IPS-15b (cell line): Measurements from ENCODE around the gene TBCD.

Source experiments
- H3K27me3 ChIP-seq: one replicate; pipeline ENCODE4 v1.6.1; 2013; ENCODE audit warnings: low read length; ENCODE audit not compliant: control insufficient read depth, insufficient read depth
- H3K36me3 ChIP-seq: one replicate; pipeline ENCODE4 v1.6.1; 2013; ENCODE audit warnings: low read length; ENCODE audit not compliant: control insufficient read depth, insufficient read depth
- H3K4me1 ChIP-seq: one replicate; pipeline ENCODE4 v1.6.1; 2013; ENCODE audit warnings: mild to moderate bottlenecking, low read length; ENCODE audit not compliant: control insufficient read depth, insufficient read depth
- H3K4me3 ChIP-seq: one replicate; pipeline ENCODE4 v1.5.1; 2013; ENCODE audit warnings: low read depth, low read length
- H3K9ac ChIP-seq: one replicate; pipeline ENCODE4 v1.6.1; 2013; ENCODE audit warnings: low read depth, mild to moderate bottlenecking, low read length
- H3K9me3 ChIP-seq: one replicate; pipeline ENCODE4 v1.6.1; 2013; ENCODE audit warnings: mild to moderate bottlenecking, low read length; ENCODE audit not compliant: control insufficient read depth, insufficient read depth

TBCD gene

GRCh38 chr17:82845163-82845807, 93.4 kb downstream of the TBCD start:
- no peak overlapping the region for H3K9ac ChIP-seq
- peaks cover 17% of the 10 kb centered on the region for H3K36me3 ChIP-seq
- H3K27me3 ChIP-seq = no peaks in the 10 kb centered on the region
- H3K4me1 ChIP-seq = peaks cover under 1% of the 10 kb centered on the region
- H3K4me3 ChIP-seq = no peak overlapping the region
- no peaks in the 10 kb centered on the region for H3K9me3 ChIP-seq

- no peaks in the 10 kb centered on the region for H3K27me3 ChIP-seq
- H3K36me3 ChIP-seq = peaks cover 17% of the 10 kb centered on the region
- no peaks in the 10 kb centered on the region for H3K4me1 ChIP-seq
- H3K9ac ChIP-seq = no peak overlapping the region
- no peaks in the 10 kb centered on the region for H3K9me3 ChIP-seq
- H3K4me3 ChIP-seq = no peak overlapping the region
Measured at GRCh38 chr17:82846061-82846691, 94.3 kb downstream of the TBCD start.

- Histone ChIP-seq H3K4me1 (no peaks in the 10 kb centered on the region), H3K9ac (no peak overlapping the region), H3K9me3 (no peaks in the 10 kb centered on the region), H3K4me3 (no peak overlapping the region), H3K36me3 (peaks cover 19% of the 10 kb centered on the region), H3K27me3 (no peaks in the 10 kb centered on the region)
Measured at GRCh38 chr17:82848022-82848592, 96.2 kb downstream of the TBCD start.

GRCh38 chr17:82849076-82849945, 97.4 kb downstream of the TBCD start:
- no peak overlapping the region for H3K9ac ChIP-seq
- no peaks in the 10 kb centered on the region for H3K9me3 ChIP-seq
- H3K27me3 ChIP-seq = no peaks in the 10 kb centered on the region
- no peak overlapping the region for H3K4me3 ChIP-seq
- peaks cover 22% of the 10 kb centered on the region for H3K36me3 ChIP-seq
- no peaks in the 10 kb centered on the region for H3K4me1 ChIP-seq

- peaks cover 20% of the 10 kb centered on the region for H3K36me3 ChIP-seq
- no peaks in the 10 kb centered on the region for H3K9me3 ChIP-seq
- no peaks in the 10 kb centered on the region for H3K27me3 ChIP-seq
- H3K4me1 ChIP-seq = no peaks in the 10 kb centered on the region
- no peak overlapping the region for H3K9ac ChIP-seq
- H3K4me3 ChIP-seq = no peak overlapping the region
Measured at GRCh38 chr17:82851381-82851780, 99.5 kb downstream of the TBCD start.

GRCh38 chr17:82854226-82854625, 102.4 kb downstream of the TBCD start:
- no peak overlapping the region for H3K9ac ChIP-seq
- H3K9me3 ChIP-seq = no peaks in the 10 kb centered on the region
- no peaks in the 10 kb centered on the region for H3K4me1 ChIP-seq
- no peak overlapping the region for H3K4me3 ChIP-seq
- H3K27me3 ChIP-seq = no peaks in the 10 kb centered on the region
- H3K36me3 ChIP-seq = peaks cover 14% of the 10 kb centered on the region

- H3K9ac ChIP-seq = no peak overlapping the region
- H3K4me3 ChIP-seq = no peak overlapping the region
- H3K4me1 ChIP-seq = peaks cover 2% of the 10 kb centered on the region
- H3K36me3 ChIP-seq = peaks cover 7% of the 10 kb centered on the region
- H3K9me3 ChIP-seq = no peaks in the 10 kb centered on the region
- no peaks in the 10 kb centered on the region for H3K27me3 ChIP-seq
Measured at GRCh38 chr17:82856361-82856760, 104.5 kb downstream of the TBCD start.

- no peaks in the 10 kb centered on the region for H3K9me3 ChIP-seq
- H3K4me3 ChIP-seq = no peak overlapping the region
- no peak overlapping the region for H3K9ac ChIP-seq
- H3K36me3 ChIP-seq = peaks cover 5% of the 10 kb centered on the region
- H3K27me3 ChIP-seq = no peaks in the 10 kb centered on the region
- peaks cover 2% of the 10 kb centered on the region for H3K4me1 ChIP-seq
Measured at GRCh38 chr17:82858376-82859126, 106.7 kb downstream of the TBCD start.

- Histone ChIP-seq H3K9ac (peak overlapping the region; percentile 29), H3K9me3 (no peaks in the 10 kb centered on the region), H3K4me1 (peaks cover 2% of the 10 kb centered on the region), H3K36me3 (no peaks in the 10 kb centered on the region), H3K27me3 (no peaks in the 10 kb centered on the region), H3K4me3 (no peak overlapping the region)
Measured at GRCh38 chr17:82859431-82860403, 107.9 kb downstream of the TBCD start.

GRCh38 chr17:82860606-82861392, 108.9 kb downstream of the TBCD start:
- H3K36me3 ChIP-seq = no peaks in the 10 kb centered on the region
- H3K9me3 ChIP-seq = no peaks in the 10 kb centered on the region
- H3K4me3 ChIP-seq = no peak overlapping the region
- peaks cover 2% of the 10 kb centered on the region for H3K4me1 ChIP-seq
- no peak overlapping the region for H3K9ac ChIP-seq
- H3K27me3 ChIP-seq = no peaks in the 10 kb centered on the region
